Measurements from ENCODE around the gene TNFAIP1. TPM values are rescaled to one million over a fixed set of nuclear protein-coding genes. Genes with fewer than 3 reads are reported as not detected.

TNFAIP1 gene
- total RNA-seq, 4 donors from 2014 or later: 23.7 to 43.8 (median 34.8) TPM

DNA sequence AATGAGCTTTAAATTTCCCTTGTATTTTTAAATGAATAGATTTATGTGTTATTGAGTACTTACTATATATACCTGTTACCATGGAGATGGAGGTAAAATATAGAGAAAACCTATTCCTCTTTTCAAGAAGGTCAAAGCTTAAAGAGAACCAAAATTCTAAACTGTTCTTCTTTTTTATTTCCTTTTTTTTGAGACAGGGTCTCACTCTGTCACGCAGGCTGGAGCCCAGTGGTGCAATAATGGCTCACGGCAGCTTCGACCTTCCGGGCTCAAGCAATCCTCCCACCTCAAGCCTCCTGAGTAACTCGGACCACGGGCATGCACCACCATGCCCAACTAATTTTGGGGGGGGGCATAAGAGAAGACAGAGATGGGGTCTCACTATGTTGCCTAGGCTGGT is 41.6 kb upstream of the TNFAIP1 start:
- 82% methylated on average over 6 of the region's 6 CpGs for WGBS
- no peak for DNase-seq (ENCODE audit: extremely low spot score)
- no peaks in the 10 kb centered on the region for H3K36me3 ChIP-seq
- intact Hi-C loops (cut with DNase I): no loop called here
- H3K27ac ChIP-seq (replicated peaks in 1 of 4): no peak overlapping the region
- TF ChIP-seq EP300 (IDR thresholded peaks at IDR 0.05) (no peak), POLR2A (IDR thresholded peaks at IDR 0.05; ENCODE audit: low read depth) (no peak), POLR2AphosphoS5 (IDR thresholded peaks at IDR 0.05) (no peak)
- TF ChIP-seq, protein P1, sequence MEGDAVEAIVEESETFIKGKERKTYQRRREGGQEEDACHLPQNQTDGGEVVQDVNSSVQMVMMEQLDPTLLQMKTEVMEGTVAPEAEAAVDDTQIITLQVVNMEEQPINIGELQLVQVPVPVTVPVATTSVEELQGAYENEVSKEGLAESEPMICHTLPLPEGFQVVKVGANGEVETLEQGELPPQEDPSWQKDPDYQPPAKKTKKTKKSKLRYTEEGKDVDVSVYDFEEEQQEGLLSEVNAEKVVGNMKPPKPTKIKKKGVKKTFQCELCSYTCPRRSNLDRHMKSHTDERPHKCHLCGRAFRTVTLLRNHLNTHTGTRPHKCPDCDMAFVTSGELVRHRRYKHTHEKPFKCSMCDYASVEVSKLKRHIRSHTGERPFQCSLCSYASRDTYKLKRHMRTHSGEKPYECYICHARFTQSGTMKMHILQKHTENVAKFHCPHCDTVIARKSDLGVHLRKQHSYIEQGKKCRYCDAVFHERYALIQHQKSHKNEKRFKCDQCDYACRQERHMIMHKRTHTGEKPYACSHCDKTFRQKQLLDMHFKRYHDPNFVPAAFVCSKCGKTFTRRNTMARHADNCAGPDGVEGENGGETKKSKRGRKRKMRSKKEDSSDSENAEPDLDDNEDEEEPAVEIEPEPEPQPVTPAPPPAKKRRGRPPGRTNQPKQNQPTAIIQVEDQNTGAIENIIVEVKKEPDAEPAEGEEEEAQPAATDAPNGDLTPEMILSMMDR (IDR thresholded peaks at IDR 0.05): no peak
- peaks cover 0 to 25% (median 2%) of the 10 kb centered on the region in 4 donors for H3K27me3 ChIP-seq
- H3K4me1 ChIP-seq: no peaks in the 10 kb centered on the region
- no peak overlapping the region for H3K4me3 ChIP-seq
- H3K9me3 ChIP-seq: no peaks in the 10 kb centered on the region

DNA sequence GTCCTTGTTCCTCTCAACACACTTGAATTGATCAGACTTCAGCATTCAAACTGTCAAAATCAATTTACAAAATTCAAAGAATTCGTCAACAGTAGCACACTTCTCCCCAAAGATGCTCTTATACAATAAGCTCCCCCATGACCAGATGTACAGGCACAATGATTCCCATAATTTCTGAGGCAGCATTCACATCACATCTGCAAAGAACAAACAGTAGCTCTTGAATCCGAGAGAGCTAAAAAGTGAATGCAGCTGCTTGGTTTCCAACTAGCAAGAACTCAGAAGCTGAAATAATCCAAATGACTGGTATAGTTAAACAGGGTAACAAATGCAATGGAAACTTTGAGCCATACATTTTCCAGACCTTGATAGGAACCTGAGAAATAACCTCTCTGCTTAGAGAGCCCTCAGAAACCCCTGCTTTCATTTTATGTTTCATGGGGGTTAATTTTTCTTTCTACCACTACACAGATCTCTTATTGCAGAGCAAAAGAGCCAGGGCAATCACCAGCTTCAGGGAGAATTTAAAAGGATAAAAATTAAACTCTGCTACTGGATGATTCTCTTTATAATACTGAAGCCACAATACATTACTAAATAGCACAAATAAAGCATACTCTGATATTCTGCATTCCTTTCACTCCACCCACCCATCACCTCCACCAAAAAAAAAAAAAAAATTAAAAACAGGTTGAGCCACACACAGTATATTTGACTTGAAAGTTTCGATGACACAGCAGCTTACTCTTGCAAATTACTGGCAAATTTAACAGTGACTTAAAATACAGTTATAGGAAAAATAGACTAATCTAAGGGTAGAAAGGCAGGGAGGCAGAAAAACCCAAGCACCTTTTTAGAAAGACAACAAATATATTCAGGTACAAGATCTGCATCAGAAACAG is 39.6 kb upstream of the TNFAIP1 start:
- no peaks in the 10 kb centered on the region for H3K9me3 ChIP-seq
- no peak overlapping the region for H3K4me3 ChIP-seq
- TF ChIP-seq POLR2AphosphoS5 (IDR thresholded peaks at IDR 0.05) (no peak), EP300 (IDR thresholded peaks at IDR 0.05) (no peak), POLR2A (IDR thresholded peaks at IDR 0.05; ENCODE audit: low read depth) (no peak)
- TF ChIP-seq, protein P1 (IDR thresholded peaks at IDR 0.05): no peak
- intact Hi-C loops (cut with DNase I): no loop called here
- no peaks in the 10 kb centered on the region for H3K4me1 ChIP-seq
- no peaks in the 10 kb centered on the region for H3K36me3 ChIP-seq
- WGBS: 56% methylated on average over 3 of the region's 3 CpGs
- no peak for DNase-seq (ENCODE audit: extremely low spot score)
- H3K27me3 ChIP-seq: peaks cover 0 to 29% (median 2%) of the 10 kb centered on the region in 4 donors
- no peak overlapping the region for H3K27ac ChIP-seq (replicated peaks in 1 of 4)

DNA sequence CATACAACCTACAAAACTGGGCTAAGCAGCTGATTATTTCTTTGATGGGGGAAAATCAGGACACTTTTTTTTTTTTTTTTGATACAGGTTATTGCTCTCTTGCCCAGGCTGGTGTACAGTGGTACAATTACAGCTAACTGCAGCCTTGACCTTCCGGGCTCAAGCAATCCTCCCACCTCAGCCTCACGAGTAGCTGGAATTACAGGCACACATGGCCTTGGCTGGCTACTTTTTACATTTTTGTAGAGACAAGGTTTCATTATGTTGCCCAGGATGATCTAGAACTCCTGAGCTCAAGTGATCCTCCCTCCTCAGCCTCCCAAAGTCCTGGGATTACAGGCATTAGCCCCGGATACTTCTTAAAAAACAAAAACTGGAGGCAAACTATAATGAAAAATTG is 37.1 kb upstream of the TNFAIP1 start:
- peaks cover 0 to 22% (median 2%) of the 10 kb centered on the region in 4 donors for H3K27me3 ChIP-seq
- H3K4me1 ChIP-seq: no peaks in the 10 kb centered on the region
- H3K27ac ChIP-seq (replicated peaks in 1 of 4): no peak overlapping the region
- no peaks in the 10 kb centered on the region for H3K36me3 ChIP-seq
- H3K4me3 ChIP-seq: no peak overlapping the region
- 86% methylated on average over 3 of the region's 3 CpGs for WGBS
- TF ChIP-seq POLR2A (IDR thresholded peaks at IDR 0.05; ENCODE audit: low read depth) (no peak), POLR2AphosphoS5 (IDR thresholded peaks at IDR 0.05) (no peak), EP300 (IDR thresholded peaks at IDR 0.05) (no peak)
- TF ChIP-seq, protein P1 (IDR thresholded peaks at IDR 0.05): no peak
- no peak for DNase-seq (ENCODE audit: extremely low spot score)
- H3K9me3 ChIP-seq: no peaks in the 10 kb centered on the region
- intact Hi-C loops (cut with DNase I): no loop called here

DNA sequence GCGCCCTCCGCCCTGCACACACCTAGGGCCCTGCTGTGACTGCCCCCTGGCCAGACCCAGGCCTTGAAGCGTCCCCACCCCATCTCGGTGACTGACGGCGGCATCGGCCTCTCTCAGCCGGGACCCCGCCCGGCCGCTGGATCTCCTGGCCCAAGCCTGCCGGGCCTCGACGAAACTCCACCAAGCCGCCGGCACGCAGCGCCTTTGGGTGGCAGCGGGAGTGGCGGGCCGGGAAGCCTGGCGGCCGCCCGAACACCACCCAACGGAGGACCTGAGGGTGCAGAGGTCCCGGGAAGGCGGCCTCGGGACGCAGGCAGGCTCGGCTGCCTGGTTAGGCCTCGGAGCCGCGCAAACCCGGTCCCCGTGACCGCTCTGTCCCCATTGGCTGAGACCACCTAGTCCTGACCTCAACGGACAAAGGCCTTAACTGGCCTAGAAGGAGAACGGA is 28.6 kb upstream of the TNFAIP1 start:
- WGBS: 29% methylated on average over 19 of the region's 38 CpGs
- Histone ChIP-seq H3K9me3 (no peaks in the 10 kb centered on the region), H3K36me3 (no peaks in the 10 kb centered on the region), H3K27ac (replicated peaks in 1 of 4) (no peak overlapping the region), H3K4me3 (no peak overlapping the region), H3K4me1 (no peaks in the 10 kb centered on the region), H3K27me3 (peaks cover 0 to 23% (median 11%) of the 10 kb centered on the region in 4 donors)
- no peak for DNase-seq (ENCODE audit: extremely low spot score)
- TF ChIP-seq, protein P1 (IDR thresholded peaks at IDR 0.05): no peak
- intact Hi-C loops (cut with DNase I): no loop called here
